ENCODE data around the gene KIF6. TPM values are rescaled to one million over a fixed set of nuclear protein-coding genes. Genes with fewer than 3 reads are reported as not detected.
"Not testable (repeated sequence)": the region's sequence is repeated elsewhere in the genome, so short reads cannot be mapped to it uniquely, and the experiment has no call there.

The KIF6 gene
- total RNA-seq, 1 donor from 2014 or later: 0.33 TPM

- Mint-ChIP-seq H3K9me3 (no peaks in the 10 kb centered on the region), H3K27ac (no peak overlapping the region), H3K36me3 (ENCODE audit: low read depth) (no peaks in the 10 kb centered on the region), H3K4me1 (no peaks in the 10 kb centered on the region), H3K27me3 (peaks cover 7% of the 10 kb centered on the region), H3K4me3 (no peak overlapping the region)
- DNase-seq: no peak
- intact Hi-C loops (cut with micrococcal nuclease): no loop called here
These were observed 27.9 kb upstream of the KIF6 start for GRCh38 chr6:39752835-39753724.

- intact Hi-C loops (cut with micrococcal nuclease): no loop called here
- Mint-ChIP-seq H3K9me3 (peaks cover 4% of the 10 kb centered on the region), H3K27ac (no peak overlapping the region)
These were observed 21.6 kb upstream of the KIF6 start for GRCh38 chr6:39746795-39747194.

GRCh38 chr6:39733704-39734103 lies 8.5 kb upstream of the KIF6 start:
- Mint-ChIP-seq H3K36me3 (ENCODE audit: low read depth) (no peaks in the 10 kb centered on the region), H3K9me3 (no peaks in the 10 kb centered on the region), H3K27me3 (peaks cover 9% of the 10 kb centered on the region), H3K27ac (no peak overlapping the region), H3K4me3 (no peak overlapping the region), H3K4me1 (no peaks in the 10 kb centered on the region)
- intact Hi-C loops (cut with micrococcal nuclease): no loop called here
- DNase-seq: no peak

More at GRCh38 chr6:39746795-39747194, 21.6 kb upstream of the KIF6 start:
- peaks cover 1% of the 10 kb centered on the region for H3K27me3 Mint-ChIP-seq
- no peaks in the 10 kb centered on the region for H3K4me1 Mint-ChIP-seq
- no peak overlapping the region for H3K4me3 Mint-ChIP-seq
- H3K36me3 Mint-ChIP-seq (ENCODE audit: low read depth): no peaks in the 10 kb centered on the region
- no peak for DNase-seq

GRCh38 chr6:39731565-39731964 lies 6.4 kb upstream of the KIF6 start:
- intact Hi-C loops (cut with micrococcal nuclease): no loop called here
- Mint-ChIP-seq H3K4me1 (no peaks in the 10 kb centered on the region), H3K36me3 (ENCODE audit: low read depth) (no peaks in the 10 kb centered on the region), H3K27me3 (peaks cover 12% of the 10 kb centered on the region), H3K4me3 (no peak overlapping the region), H3K27ac (no peak overlapping the region), H3K9me3 (no peaks in the 10 kb centered on the region)
- DNase-seq: no peak

- no peak overlapping the region for H3K27ac Mint-ChIP-seq
- intact Hi-C loops (cut with micrococcal nuclease): no loop called here
These were observed 4.7 kb upstream of the KIF6 start for GRCh38 chr6:39729945-39730344.

GRCh38 chr6:39725632-39725997 lies 407 bp upstream of the KIF6 start:
- H3K27ac Mint-ChIP-seq: no peak overlapping the region
- intact Hi-C loops (cut with micrococcal nuclease): no loop called here
- no peak for DNase-seq
- no peaks in the 10 kb centered on the region for H3K9me3 Mint-ChIP-seq
- H3K36me3 Mint-ChIP-seq (ENCODE audit: low read depth): no peaks in the 10 kb centered on the region
- peaks cover 6% of the 10 kb centered on the region for H3K4me1 Mint-ChIP-seq
- peaks cover 4% of the 10 kb centered on the region for H3K27me3 Mint-ChIP-seq
- H3K4me3 Mint-ChIP-seq: peak overlapping the region; percentile 92

More at GRCh38 chr6:39729945-39730344, 4.7 kb upstream of the KIF6 start:
- Mint-ChIP-seq H3K4me1 (peaks cover 4% of the 10 kb centered on the region), H3K9me3 (no peaks in the 10 kb centered on the region), H3K4me3 (no peak overlapping the region), H3K27me3 (peaks cover 9% of the 10 kb centered on the region), H3K36me3 (ENCODE audit: low read depth) (no peaks in the 10 kb centered on the region)
- DNase-seq: no peak

- H3K27ac Mint-ChIP-seq; H3K9me3 Mint-ChIP-seq; H3K27me3 Mint-ChIP-seq; DNase-seq; H3K36me3 Mint-ChIP-seq (ENCODE audit: low read depth); H3K4me3 Mint-ChIP-seq; H3K4me1 Mint-ChIP-seq; intact Hi-C loops (cut with micrococcal nuclease): not testable (repeated sequence)
These were observed 1.9 kb downstream of the KIF6 start for GRCh38 chr6:39723350-39723749.

- no peak for DNase-seq
- H3K4me3 Mint-ChIP-seq: no peak overlapping the region
- H3K36me3 Mint-ChIP-seq (ENCODE audit: low read depth): no peaks in the 10 kb centered on the region
- no peaks in the 10 kb centered on the region for H3K9me3 Mint-ChIP-seq
- H3K4me1 Mint-ChIP-seq: no peaks in the 10 kb centered on the region
- intact Hi-C loops (cut with micrococcal nuclease): no loop called here
- no peak overlapping the region for H3K27ac Mint-ChIP-seq
- peaks cover 3% of the 10 kb centered on the region for H3K27me3 Mint-ChIP-seq
These were observed 10.4 kb downstream of the KIF6 start for GRCh38 chr6:39714802-39715201.

- H3K27ac Mint-ChIP-seq: no peak overlapping the region
- no peaks in the 10 kb centered on the region for H3K4me1 Mint-ChIP-seq
- intact Hi-C loops (cut with micrococcal nuclease): no loop called here
- H3K27me3 Mint-ChIP-seq: peaks cover 1% of the 10 kb centered on the region
- H3K36me3 Mint-ChIP-seq (ENCODE audit: low read depth): no peaks in the 10 kb centered on the region
- DNase-seq: no peak
- H3K4me3 Mint-ChIP-seq: no peak overlapping the region
- no peaks in the 10 kb centered on the region for H3K9me3 Mint-ChIP-seq
These were observed 17.1 kb downstream of the KIF6 start for GRCh38 chr6:39707962-39708683.

GRCh38 chr6:39706819-39707335 lies 18.3 kb downstream of the KIF6 start:
- Mint-ChIP-seq H3K4me1 (no peaks in the 10 kb centered on the region), H3K36me3 (ENCODE audit: low read depth) (no peaks in the 10 kb centered on the region), H3K27me3 (peaks cover 1% of the 10 kb centered on the region), H3K9me3 (no peaks in the 10 kb centered on the region), H3K27ac (no peak overlapping the region), H3K4me3 (no peak overlapping the region)
- intact Hi-C loops (cut with micrococcal nuclease): no loop called here
- no peak for DNase-seq

- Mint-ChIP-seq H3K4me3 (no peak overlapping the region), H3K36me3 (ENCODE audit: low read depth) (no peaks in the 10 kb centered on the region), H3K4me1 (no peaks in the 10 kb centered on the region), H3K27me3 (no peaks in the 10 kb centered on the region), H3K9me3 (no peaks in the 10 kb centered on the region), H3K27ac (no peak overlapping the region)
- intact Hi-C loops (cut with micrococcal nuclease): no loop called here
- DNase-seq: no peak
These were observed 22.9 kb downstream of the KIF6 start for GRCh38 chr6:39702265-39702664.

GRCh38 chr6:39700362-39700761 lies 24.8 kb downstream of the KIF6 start:
- Mint-ChIP-seq H3K4me3 (no peak overlapping the region), H3K36me3 (ENCODE audit: low read depth) (no peaks in the 10 kb centered on the region), H3K27ac (no peak overlapping the region), H3K4me1 (no peaks in the 10 kb centered on the region), H3K9me3 (no peaks in the 10 kb centered on the region), H3K27me3 (peaks cover 7% of the 10 kb centered on the region)
- intact Hi-C loops (cut with micrococcal nuclease): no loop called here
- no peak for DNase-seq

- H3K4me1 Mint-ChIP-seq: no peaks in the 10 kb centered on the region
- intact Hi-C loops (cut with micrococcal nuclease): no loop called here
- DNase-seq: no peak
- no peak overlapping the region for H3K27ac Mint-ChIP-seq
- no peaks in the 10 kb centered on the region for H3K36me3 Mint-ChIP-seq (ENCODE audit: low read depth)
- no peak overlapping the region for H3K4me3 Mint-ChIP-seq
- no peaks in the 10 kb centered on the region for H3K9me3 Mint-ChIP-seq
- H3K27me3 Mint-ChIP-seq: peaks cover 10% of the 10 kb centered on the region
These were observed 26.4 kb downstream of the KIF6 start for GRCh38 chr6:39698789-39699188.
